ENCODE results near the gene PRPH.
"Not testable (repeated sequence)": the region's sequence is repeated elsewhere in the genome, so short reads cannot be mapped to it uniquely, and the experiment has no call there.

Gene PRPH

GRCh38 chr12:49333778-49334177, 38.8 kb downstream of the PRPH start:
- not testable (repeated sequence) for DNase-seq (ENCODE audit: low read depth)

- DNase-seq (ENCODE audit: low read depth) = no peak
Observed at GRCh38 chr12:49334226-49334625, 39.3 kb downstream of the PRPH start.

- no peak for DNase-seq (ENCODE audit: low read depth)
Observed at GRCh38 chr12:49334681-49335080, 39.7 kb downstream of the PRPH start.

- no peak for DNase-seq (ENCODE audit: low read depth)
Observed at GRCh38 chr12:49335118-49335954, 40.4 kb downstream of the PRPH start.

GRCh38 chr12:49335955-49336644, 41.2 kb downstream of the PRPH start:
- DNase-seq (ENCODE audit: low read depth) = no peak

GRCh38 chr12:49336645-49337584, 42.0 kb downstream of the PRPH start, which contains the start of gene C1QL4:
C1QL4 (minus strand) TSS chr12:49337188; CDS start chr12:49336477, 711 bp downstream.
- no peak for DNase-seq (ENCODE audit: low read depth)

- no peak for DNase-seq (ENCODE audit: low read depth)
Observed at GRCh38 chr12:49338830-49339463, 44.0 kb downstream of the PRPH start.

- DNase-seq (ENCODE audit: low read depth) = no peak
Observed at GRCh38 chr12:49339464-49339861, 44.5 kb downstream of the PRPH start.

- no peak for DNase-seq (ENCODE audit: low read depth)
Observed at GRCh38 chr12:49340095-49340870, 45.3 kb downstream of the PRPH start.

GRCh38 chr12:49340971-49341776, 46.2 kb downstream of the PRPH start:
- DNase-seq (ENCODE audit: low read depth) = no peak

GRCh38 chr12:49341777-49342065, 46.8 kb downstream of the PRPH start:
- DNase-seq (ENCODE audit: low read depth) = no peak

- DNase-seq (ENCODE audit: low read depth) = peak; percentile 81
Observed at GRCh38 chr12:49342066-49342913, 47.3 kb downstream of the PRPH start.

- DNase-seq (ENCODE audit: low read depth) = no peak
Observed at GRCh38 chr12:49342914-49343731, 48.2 kb downstream of the PRPH start.

- no peak for DNase-seq (ENCODE audit: low read depth)
Observed at GRCh38 chr12:49344486-49345050, 49.6 kb downstream of the PRPH start.

GRCh38 chr12:49345051-49345824, 50.3 kb downstream of the PRPH start:
- DNase-seq (ENCODE audit: low read depth) = no peak

- DNase-seq (ENCODE audit: low read depth) = no peak
Observed at GRCh38 chr12:49345825-49346658, 51.1 kb downstream of the PRPH start.

Measured in CMK (cell line).